GM21576 (cell line): ENCODE results near the gene RHOU.
"Not testable (repeated sequence)": the region's sequence is repeated elsewhere in the genome, so short reads cannot be mapped to it uniquely, and the experiment has no call there.

Experiments
- ATAC-seq: cut with Tn5 transposase; IDR thresholded peaks from one replicate; pipeline ENCODE4 v1.9.1; 2021; ENCODE audit warnings: mild to moderate bottlenecking, moderate library complexity; ENCODE audit not compliant: unreplicated experiment

Gene RHOU

DNA sequence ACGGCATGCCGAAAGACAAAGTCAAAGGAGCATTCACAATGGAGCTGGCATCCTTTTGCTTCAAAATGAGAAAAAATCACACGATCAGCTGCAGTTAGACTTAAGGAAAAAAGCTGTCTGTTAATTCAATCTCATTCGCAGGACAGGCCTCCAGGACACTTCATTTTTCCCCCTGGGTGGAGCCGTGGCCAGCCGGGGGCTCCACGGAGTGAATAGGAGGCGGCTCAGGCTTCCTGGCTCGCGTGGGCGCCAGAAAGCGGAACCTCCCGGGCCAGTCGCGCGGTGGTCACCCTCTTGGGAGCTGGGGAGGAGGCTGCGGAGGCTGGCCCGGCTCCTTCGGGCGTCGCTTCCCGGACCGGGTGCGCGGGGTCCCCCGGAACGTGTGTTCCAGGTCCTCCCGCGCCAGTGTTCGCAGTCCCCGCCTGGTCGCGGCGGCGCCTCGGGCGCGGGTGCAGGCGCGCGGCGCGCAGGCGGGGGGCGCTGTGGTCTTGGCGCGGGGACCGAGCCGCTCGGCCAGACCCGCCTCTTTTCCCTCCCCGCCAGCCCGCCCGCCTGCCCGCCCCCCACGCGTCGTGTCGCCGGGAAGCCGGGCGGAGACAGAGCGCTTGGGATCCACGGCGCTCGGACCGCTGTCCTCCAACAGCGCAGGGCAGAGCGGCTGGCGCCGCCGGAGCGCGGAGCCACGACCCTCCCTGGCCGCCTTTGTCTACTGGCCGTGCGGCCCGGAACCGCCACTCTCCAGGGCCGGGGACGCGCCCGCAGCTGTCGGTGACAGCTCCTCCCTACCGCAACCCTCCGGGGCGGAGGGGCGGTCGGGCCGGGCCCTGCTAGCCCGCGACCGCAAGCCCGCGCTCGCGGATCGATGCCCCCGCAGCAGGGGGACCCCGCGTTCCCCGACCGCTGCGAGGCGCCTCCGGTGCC, at the start of gene RHOU:
Gene RHOU, plus strand, starts transcription at position 599 of the 921 bp plus-strand sequence. Its CDS starts 264 bp downstream, at position 863.
- no peak for ATAC-seq

DNA sequence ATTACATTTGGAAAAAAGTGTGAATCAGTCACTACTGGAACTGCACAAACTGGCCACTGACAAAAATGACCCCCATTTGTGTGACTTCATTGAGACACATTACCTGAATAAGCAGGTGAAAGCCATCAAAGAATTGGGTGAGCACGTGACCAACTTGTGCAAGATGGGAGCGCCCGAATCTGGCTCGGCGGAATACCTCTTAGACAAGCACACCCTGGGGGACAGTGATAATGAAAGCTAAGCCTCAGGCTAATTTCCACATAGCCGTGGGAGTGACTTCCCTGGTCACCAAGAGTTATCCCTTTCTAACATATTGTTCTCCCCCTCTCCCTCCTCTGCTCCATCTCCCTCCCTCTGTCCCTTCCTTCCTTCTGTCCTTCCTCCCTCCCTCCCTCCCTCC, 47.7 kb upstream of the RHOU start:
- no peak for ATAC-seq

DNA sequence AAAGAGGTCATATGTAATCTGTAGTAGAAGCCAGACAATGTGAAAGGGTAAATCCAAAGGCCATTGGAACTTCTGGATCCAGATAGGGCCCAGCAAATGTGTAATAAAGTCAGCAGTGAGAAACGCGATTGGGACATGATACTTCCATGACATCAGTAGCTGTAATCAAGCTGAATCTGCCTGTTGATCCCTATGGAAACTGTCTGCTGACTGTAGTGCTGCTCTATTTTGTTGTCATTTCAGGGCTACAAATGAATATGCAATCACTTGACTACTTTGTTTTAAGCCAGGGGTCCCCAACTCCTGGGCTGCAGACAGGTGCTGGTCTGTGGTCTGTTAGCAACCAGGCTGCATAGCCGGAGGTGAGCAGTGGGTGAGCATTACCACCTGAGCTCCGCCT, 46.0 kb upstream of the RHOU start:
- ATAC-seq, result no peak

DNA sequence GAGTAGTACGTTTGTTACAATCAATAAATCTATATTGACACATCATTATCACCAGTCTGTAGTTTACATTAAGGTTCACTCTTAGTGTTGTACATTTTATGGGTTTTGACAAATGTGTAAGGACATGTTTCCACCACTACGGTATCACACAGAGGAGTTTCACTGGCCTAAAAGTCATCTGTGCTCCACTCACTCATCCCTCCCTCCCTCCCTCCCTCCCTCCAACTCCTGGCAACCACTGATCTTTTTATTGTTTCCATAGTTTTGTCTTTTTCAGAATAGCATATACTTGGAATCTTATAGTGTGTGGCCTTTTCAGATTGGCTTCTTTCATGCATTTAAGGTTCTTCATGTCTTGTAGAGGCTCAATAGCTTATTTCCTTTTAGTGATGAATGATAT, 44.1 kb upstream of the RHOU start:
- ATAC-seq, result no peak

DNA sequence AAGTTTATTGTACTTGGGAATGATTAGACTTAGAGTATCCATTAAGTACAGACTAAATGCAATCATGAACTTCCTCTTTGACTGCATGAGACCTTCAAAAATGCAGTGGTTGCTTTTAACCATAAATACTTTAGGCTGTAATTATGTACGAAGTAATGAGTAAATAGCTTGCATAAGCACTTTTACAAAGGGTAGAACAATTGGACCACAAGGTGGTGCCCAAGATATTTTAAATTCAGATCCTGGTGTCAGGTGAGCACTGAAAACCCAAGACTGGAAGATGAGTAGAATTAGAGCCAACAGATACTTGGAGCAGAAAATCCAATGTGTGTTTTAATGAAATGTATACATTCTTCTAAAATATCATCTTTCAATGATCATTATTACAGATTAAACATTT, 43.4 kb upstream of the RHOU start:
- no peak for ATAC-seq

DNA sequence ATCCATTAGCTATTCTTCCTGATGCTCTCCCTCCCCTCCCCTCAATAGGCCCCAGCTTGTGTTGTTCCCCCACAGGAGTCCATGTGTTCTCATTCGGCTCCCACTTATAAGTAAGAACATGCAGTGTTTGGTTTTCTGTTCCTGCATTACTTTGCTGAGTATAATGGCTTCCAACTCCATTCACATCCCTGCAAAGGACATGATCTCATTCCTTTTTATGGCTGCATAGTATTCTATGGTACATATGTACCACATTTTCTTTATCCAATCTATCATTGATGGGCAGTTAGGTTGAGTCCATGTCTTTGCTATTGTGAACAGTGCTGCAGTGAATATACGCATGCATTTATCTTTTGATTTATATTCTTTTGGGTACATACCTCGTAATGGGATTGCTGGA, 40.8 kb upstream of the RHOU start:
- ATAC-seq, result not testable (repeated sequence)

DNA sequence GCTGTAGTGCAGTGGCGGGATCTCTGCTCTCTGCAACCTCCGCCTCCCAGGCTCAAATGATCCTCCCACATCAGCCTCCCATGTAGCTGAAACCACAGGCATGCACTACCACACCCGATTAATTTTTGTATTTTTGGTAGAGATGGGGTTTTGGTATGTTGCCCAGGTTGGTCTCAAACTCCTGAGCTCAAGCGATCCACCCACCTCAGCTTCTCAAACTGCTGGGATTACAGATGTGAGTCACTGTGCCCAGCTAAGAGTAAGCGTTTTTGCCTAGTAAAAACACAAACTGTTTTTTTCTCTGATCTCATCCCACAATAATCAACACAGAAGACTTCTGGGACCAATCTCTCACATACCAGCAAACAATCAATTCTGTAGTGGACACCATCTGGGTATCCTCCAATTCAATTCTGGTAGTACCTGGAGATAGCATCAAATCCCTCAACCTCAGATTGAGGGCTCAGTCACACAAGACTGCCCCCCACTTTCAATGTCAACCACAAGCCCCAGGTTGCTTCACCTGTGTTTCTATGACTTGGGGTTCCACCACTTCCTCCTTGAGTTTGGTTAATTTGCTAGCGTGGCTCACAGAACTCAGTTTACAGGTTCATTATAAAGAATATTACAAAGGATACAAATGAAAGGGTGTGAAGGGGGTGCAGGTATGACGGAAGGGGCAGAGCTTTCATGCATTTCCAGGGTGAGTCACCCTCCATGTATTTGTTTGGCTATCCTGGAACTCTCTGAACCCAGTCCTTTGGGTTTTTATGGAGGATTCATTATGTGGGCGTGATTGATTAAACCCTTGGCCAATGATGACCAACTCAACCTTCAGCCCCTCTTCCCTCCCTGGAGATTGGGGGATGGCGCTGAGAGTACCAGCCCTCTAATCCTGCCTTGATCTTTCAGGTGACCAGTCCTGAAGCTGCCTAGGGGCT, 40.0 kb upstream of the RHOU start:
- ATAC-seq, result no peak

DNA sequence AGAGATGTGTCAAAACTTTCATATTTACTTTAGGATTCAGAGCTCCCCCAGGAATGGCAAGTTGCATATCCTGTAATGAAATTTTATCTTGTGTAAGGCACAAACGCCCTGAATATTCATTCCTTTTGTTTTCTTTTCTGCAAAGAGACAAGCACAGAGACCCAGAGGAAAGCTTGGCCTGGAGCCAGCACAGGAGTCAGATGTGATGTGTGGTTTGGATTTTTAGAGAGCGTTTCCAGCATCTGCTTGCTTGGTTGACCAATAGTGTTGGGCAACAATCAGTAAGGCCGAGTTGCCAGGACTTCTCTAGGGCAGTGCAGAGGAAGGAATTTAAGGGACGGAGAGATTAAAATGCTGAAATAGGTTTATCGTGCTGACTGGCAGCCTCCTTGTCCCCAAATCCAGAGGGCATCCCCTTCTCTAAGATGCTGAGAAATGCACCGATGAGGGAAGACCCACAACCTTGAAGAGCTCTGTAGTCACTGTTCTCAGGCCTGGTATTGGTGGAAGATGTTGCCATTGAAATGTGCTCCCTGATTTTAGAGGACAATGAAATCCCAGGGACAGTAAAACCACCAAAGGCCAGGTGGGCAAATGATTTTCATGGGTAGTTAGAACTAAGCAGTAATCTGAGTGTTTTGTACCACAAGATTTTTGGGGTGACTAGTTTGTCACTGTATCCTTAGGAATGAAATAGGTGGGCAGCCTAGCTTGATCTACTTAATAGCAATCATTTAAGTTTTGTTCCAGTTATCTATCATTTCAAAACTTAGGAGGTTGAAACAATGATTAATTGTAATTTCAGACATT, 37.9 kb upstream of the RHOU start:
- no peak for ATAC-seq

DNA sequence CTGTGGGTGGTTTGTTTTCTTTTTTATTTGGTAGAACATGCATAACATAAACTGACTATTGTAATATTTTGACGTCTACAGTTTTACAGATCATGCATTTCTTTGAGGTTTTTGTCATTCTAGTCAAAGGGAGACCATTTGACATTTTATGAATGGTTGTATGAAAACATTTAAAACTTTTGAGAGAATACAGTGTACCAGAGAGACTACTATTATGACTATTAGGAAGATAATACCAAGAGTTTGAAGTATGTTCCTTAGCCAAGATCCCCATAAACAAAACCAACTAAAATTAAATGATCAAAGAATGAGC, 37.3 kb upstream of the RHOU start:
- ATAC-seq, result no peak

DNA sequence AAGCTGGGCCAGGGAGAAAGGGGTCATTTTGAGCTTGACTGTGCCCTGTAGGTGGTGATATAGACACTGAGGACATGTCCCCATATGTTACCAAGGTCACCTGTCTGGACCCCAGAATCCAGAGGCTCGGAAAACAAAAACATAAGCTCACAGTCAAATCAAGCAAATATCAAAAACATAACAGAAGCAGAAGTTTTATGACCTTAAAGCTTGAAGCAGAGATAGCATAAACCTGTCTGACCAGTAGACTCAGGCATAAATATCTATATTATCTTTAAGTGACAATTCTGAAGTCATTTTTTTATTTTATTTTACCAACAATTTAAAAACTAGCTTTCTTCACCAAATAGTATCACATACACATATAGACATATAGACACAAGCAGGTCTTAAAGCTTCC, 32.8 kb upstream of the RHOU start:
- no peak for ATAC-seq

DNA sequence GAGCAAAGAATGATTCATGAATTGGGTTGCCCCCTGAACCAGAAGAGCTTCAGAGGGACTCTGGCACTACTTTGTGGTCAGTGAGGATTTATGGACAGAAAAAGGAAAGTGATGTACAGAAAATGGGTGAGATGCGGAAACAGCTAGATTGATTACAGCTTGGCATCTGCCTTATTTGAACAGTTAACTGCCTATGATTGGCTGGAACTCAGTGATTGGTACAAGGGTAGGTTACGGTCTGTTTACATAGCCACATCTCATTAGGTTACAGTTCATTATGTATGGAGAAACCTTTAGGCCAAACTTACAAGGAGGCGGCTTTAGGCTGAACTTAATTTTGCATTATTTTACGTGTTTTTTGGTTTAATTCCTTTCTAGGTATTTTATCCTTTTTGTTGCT, 29.0 kb upstream of the RHOU start:
- ATAC-seq, result no peak

DNA sequence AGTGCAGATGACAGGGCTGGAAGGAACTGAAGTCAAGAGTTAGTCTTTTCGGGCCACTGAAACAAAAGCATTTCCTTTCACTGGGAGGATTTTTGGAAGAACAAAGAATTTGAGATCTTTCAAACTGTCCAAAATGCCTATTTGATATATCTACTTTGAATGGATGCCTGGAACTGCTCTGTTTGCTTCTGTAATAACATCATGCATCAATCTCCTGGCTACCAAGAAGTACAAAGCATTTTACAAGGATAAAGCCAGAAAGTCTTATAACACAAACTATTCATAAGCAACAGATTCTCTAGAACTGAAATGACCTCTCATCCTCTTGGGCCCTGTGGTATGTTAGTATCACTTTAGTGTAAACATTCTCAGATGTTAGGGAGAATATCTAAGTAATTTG, 18.2 kb upstream of the RHOU start:
- ATAC-seq, result no peak

DNA sequence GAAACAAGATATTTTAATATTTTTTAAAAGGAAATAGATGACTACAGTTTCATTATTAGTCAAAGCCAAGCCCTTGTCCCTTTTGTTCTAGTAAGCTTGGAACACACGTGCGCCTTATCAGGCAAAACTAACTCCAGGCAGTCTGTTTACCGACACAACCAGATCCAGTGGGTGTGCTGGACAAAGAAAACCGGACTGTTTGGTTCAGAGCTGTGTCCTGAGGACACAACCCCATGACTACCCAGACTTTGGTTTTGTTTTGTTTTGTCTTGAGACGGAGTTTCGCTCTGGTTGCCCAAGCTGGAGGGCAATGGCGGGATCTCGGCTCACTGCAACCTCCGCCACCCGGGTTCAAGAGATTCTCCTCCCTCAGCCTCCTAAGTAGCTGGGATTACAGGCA, 13.9 kb upstream of the RHOU start:
- no peak for ATAC-seq

DNA sequence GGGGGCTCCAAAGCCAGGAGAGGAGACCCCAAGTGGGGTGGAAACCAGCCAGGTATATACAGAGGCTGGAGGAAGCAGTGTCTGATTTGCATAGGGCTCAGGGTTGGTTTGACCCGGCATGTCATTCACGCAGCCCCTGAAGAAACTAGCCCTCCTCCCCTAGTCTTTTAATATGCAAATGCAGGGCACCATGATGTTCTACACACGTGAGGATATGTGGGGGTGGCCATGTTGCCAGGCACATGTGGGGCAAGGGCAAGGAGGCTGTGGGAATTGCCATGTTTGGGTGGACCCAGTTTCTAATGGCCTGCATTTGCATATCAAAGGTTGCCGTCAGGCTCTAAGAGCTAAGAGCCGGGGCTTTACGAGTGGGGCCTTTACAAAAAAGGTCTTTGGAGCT, 12.0 kb upstream of the RHOU start:
- no peak for ATAC-seq

DNA sequence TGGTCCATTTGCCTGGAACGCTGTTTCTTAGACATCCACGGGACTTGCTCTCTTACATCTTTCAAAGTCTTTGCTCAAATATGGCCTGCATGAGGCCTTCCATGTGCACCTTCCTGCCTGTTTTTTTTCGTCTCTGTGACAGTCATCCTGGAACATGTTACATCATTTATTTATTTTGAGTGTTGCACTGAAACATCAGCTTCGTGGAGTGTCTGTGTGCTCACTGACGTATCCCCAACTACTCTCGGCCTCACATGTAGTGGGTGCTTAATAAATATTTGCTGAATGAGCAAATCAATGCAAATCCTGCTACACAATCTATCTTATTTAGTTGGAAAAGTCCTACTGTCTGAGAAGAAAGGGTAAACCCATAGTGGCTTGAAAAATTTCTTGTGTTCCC, 11.4 kb upstream of the RHOU start:
- no peak for ATAC-seq

DNA sequence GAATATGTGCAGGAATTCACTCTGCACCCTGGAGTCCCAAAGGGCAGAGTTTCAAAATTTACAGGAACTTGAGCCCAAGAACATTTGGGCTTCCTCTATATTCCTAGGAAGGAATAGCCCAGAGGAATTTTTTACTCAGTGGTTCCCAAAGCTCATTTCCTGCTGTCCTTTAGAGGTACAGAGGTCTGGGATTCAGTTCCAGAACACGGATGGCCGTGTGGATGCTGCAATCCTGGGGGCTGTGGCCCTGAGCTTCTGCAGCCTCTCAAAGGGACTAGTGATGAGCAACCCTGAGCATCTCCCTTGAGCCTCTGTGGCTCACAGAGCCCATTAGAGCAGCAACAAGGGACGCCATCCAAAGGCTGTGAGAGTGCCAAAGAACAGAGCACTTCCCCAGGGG, 10.1 kb upstream of the RHOU start:
- no peak for ATAC-seq

DNA sequence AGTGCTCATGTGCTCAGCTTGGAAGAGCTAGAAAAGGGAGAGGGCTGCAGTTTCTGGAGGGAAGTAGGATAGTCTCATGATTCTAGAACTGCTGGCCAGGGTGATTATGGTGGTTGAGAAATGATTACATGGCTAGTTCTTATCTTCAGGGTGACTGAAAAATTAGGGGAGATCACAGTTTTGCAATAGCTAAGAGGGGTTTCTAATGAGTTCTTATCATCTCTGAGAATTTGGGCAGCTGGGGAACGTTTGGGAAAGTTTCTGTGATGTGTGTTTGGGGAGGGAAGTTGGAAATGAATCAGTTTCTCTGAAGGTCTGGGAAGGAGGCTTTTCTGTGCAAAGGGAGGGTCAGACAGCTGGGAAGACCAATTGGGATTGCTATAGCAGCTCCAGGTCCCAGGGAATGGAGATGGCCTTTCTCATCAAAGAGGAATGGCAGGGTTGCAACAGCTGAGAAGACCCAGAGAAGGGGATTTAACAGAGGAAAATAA, 7.6 kb upstream of the RHOU start:
- ATAC-seq, result no peak

DNA sequence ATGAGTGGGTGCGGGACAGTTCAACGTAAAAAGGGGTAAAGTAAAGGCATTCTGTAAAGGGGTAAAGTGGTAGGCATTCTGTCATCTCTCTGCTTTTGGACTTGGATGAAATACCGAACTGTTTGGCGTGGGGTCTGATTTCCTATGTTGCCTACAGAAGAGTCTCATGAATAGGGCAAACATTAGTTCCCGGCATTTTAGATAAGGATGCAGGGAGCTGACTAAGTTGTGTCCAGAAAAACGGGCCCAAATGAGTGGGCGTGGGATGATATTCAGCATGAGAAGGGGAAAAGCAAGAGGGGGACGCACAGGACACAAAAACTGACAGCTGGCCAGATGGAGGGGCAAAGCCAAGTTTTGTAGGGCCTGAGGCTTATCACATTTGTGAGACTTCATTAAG, 2.9 kb upstream of the RHOU start:
- no peak for ATAC-seq

DNA sequence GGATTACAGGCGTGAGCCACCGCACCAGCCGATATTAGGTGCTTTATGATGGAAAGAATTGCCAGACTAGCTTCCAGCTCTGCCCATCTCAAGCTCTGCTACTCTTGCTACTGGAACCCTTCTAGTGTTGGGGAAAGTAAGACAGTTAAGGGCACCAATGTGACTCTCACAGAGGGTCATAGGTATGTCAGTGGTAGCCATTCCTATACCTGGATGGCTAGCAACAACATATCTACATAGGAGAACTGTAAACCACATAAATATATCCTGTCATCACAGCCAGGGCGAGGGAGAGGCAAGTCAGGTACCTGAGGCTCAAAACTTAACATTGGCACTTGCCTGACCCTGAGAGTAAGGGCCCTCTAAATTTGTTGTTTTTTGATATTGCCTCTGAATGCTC, 1.7 kb upstream of the RHOU start:
- ATAC-seq, result no peak

DNA sequence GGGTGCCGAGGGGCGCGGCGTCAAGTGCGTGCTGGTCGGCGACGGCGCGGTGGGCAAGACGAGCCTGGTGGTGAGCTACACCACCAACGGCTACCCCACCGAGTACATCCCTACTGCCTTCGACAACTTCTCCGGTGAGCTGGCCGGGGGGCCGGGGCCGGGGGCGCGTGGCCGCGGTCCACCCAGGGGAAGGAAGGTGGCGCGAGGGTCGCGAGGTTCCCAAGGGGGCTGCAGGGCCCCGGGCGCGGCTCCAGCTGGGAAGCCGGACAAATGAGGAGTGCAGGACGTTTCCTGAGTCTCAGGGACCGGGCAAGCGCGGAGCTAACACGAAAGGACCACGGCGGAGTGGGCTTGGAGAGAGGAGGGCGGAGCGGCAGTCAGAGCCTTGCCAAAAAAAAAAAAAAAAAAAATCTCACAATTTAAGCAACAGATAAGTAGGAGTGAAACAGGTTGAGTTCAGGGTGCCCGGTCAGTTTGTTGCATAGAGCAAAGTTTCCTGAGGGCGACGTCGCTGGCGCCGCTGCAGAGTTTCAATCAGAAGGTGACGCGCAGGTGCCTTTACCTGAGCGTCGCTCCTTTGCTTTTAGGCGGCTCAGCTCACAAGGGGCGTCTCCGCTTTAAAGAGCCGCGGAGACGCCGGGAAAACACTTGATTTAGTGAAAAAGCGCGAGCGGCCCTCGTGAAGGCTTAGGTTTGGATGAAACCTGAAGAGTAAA, 750 bp downstream of the RHOU start:
- ATAC-seq, result no peak
